Activated CD8-positive, alpha-beta memory T cell treated with anti-CD3 and anti-CD28 coated beads, Interleukin-2, amount 50 U/mL, for 24 hours (primary cell): ENCODE data around the gene PARVA.

ENCODE experiments used
- DNase-seq: peaks from one replicate; pipeline ENCODE4 v3.0.0-alpha.2; 2020; ENCODE audit errors: extremely low read depth

PARVA gene

GRCh38 chr11:12456651-12457579 is 79.5 kb downstream of the PARVA start:
- DNase-seq = no peak

GRCh38 chr11:12458042-12458441 is 80.7 kb downstream of the PARVA start:
- DNase-seq = no peak

- DNase-seq = no peak
These were observed 82.0 kb downstream of the PARVA start for GRCh38 chr11:12459374-12459773.

- no peak for DNase-seq
These were observed 82.6 kb downstream of the PARVA start for GRCh38 chr11:12459865-12460444.

- no peak for DNase-seq
These were observed 83.1 kb downstream of the PARVA start for GRCh38 chr11:12460466-12460865.

GRCh38 chr11:12461516-12461915 is 84.1 kb downstream of the PARVA start:
- no peak for DNase-seq

GRCh38 chr11:12464303-12464702 is 86.9 kb downstream of the PARVA start:
- no peak for DNase-seq

GRCh38 chr11:12465332-12465731 is 88.0 kb downstream of the PARVA start:
- no peak for DNase-seq

GRCh38 chr11:12467610-12468009 is 90.2 kb downstream of the PARVA start:
- no peak for DNase-seq

- DNase-seq = no peak
These were observed 92.1 kb downstream of the PARVA start for GRCh38 chr11:12469451-12469850.

GRCh38 chr11:12470236-12470635 is 92.9 kb downstream of the PARVA start:
- DNase-seq = no peak

GRCh38 chr11:12472401-12473005 is 95.1 kb downstream of the PARVA start:
- DNase-seq = no peak

- DNase-seq = no peak
These were observed 96.0 kb downstream of the PARVA start for GRCh38 chr11:12473381-12473780.

- DNase-seq = no peak
These were observed 97.5 kb downstream of the PARVA start for GRCh38 chr11:12474871-12475270.

- no peak for DNase-seq
These were observed 101.4 kb downstream of the PARVA start for GRCh38 chr11:12478743-12479142.

- no peak for DNase-seq
These were observed 103.0 kb downstream of the PARVA start for GRCh38 chr11:12480401-12480800.

GRCh38 chr11:12482839-12483238 is 105.5 kb downstream of the PARVA start:
- DNase-seq = no peak

- no peak for DNase-seq
These were observed 106.2 kb downstream of the PARVA start for GRCh38 chr11:12483604-12484003.

- DNase-seq = no peak
These were observed 108.0 kb downstream of the PARVA start for GRCh38 chr11:12485328-12485727.

GRCh38 chr11:12489246-12489772 is 111.9 kb downstream of the PARVA start:
- no peak for DNase-seq

GRCh38 chr11:12494699-12495098 is 117.3 kb downstream of the PARVA start:
- no peak for DNase-seq

- no peak for DNase-seq
These were observed 119.0 kb downstream of the PARVA start for GRCh38 chr11:12496181-12497025.
